HG03060 (cell line): ENCODE data around the gene TAS2R39.
"Not testable (repeated sequence)": the region's sequence is repeated elsewhere in the genome, so short reads cannot be mapped to it uniquely, and the experiment has no call there.

Experiments used
- ATAC-seq: cut with Tn5 transposase; IDR thresholded peaks from one replicate; pipeline ENCODE4 v1.9.1; 2021; ENCODE audit warnings: low read depth, moderate number of reproducible peaks; ENCODE audit not compliant: unreplicated experiment

The TAS2R39 gene

DNA sequence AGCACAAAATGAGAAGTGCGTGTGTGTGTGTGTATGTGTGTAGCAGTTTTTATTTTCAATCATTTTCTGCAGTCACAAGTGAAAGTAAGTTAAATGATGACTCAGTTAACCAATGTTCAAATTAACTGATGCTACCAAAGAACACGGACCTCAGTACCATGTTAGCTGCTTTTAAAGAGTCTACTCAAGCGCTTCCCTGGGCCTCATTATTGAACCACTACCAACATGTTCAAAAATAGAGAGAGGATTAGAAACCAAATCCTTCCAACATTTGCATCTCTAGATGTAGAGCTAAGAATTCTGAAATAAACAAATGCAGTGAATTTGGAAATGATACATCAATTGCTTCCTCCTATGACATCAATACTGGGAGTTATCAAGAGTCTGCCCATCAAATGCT lies at the start of gene TAS2R39:
Gene TAS2R39, plus strand, starts transcription at position 396 of the 400 bp plus-strand sequence. Its CDS starts 0 bp downstream, at position 396.
- no peak for ATAC-seq

GRCh38 chr7:143147070-143147469 lies 36.1 kb upstream of the TAS2R39 start:
- ATAC-seq, result no peak

GRCh38 chr7:143148050-143148449 lies 35.2 kb upstream of the TAS2R39 start:
- ATAC-seq, result no peak

- ATAC-seq, result no peak
These were observed 34.6 kb upstream of the TAS2R39 start for GRCh38 chr7:143148651-143149050.

- ATAC-seq, result not testable (repeated sequence)
These were observed 32.5 kb upstream of the TAS2R39 start for GRCh38 chr7:143150696-143151095.

DNA sequence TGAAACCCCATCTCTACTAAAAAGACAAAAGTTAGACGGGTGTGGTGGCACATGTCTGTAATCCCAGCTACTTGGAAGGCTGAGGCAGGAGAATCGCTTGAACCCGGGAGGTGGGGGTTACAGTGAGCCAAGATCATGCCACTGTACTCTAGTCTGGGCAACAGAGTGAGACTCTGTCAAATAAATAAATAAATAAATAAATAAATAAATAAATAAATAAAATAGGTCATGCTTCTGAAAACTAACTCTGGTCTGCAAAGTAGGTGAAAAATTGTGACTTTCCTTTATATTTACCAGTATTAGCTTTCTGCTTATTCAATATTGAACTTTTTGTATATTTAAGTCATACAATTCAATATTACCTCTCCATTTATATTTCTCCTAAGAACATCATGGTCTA lies 24.6 kb upstream of the TAS2R39 start:
- ATAC-seq, result not testable (repeated sequence)

DNA sequence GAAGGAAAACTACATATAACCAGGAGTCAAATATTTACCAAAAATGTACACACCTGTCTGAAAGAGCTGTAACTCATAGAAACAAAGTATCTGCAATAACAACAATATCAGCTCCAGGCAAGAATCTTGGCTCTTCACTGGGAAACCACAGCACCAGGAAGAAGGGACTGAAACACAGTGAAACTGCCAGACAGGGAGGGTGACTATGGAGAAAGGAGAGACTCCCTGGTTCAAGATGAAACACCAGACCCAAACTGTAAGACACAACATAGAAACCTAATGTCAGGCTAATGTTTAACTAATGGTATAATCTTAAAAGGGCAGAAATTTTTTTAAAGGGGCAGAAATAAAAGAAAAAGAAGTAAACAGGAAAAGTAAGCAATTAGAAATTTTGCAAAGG lies 11.5 kb upstream of the TAS2R39 start:
- ATAC-seq, result no peak

DNA sequence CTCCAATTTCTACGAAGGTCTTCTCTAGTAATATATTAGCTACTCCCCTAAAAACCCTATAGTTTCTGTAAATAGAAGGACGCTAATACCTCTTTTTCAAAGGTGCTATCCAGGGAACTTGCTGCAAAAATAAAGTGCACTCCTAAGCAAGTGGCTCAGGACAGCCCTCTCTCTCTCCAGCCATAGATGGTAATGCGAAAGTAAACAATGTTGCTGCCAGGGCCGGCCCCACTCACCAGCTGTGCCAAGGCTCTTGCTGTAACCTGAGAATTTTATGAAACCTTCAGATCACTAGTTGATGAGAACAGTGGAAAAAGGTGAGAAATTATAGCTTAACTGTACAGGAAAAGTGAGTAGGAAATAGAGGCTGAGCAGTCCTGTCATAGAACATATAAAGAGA lies 10.9 kb upstream of the TAS2R39 start:
- no peak for ATAC-seq

- ATAC-seq, result no peak
These were observed 7.1 kb upstream of the TAS2R39 start for GRCh38 chr7:143176128-143176527.

GRCh38 chr7:143177374-143178119 lies 5.7 kb upstream of the TAS2R39 start:
- ATAC-seq, result no peak

DNA sequence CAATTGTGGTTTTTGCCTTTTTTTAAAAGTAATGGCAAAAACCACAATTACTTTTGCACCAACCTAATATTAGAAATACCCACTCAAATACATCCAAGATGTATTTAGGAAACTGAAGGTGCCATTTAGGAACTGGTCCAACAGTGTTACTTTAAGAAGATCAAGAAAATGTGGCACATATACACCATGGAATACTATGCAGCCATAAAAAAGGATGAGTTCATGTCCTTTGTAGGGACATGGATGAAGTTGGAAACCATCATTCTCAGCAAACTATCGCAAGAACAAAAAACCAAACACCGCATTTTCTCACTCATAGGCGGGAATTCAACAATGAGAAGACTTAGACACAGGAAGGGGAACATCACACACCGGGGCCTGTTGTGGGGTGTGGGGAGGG lies 2.4 kb upstream of the TAS2R39 start:
- ATAC-seq, result not testable (repeated sequence)

DNA sequence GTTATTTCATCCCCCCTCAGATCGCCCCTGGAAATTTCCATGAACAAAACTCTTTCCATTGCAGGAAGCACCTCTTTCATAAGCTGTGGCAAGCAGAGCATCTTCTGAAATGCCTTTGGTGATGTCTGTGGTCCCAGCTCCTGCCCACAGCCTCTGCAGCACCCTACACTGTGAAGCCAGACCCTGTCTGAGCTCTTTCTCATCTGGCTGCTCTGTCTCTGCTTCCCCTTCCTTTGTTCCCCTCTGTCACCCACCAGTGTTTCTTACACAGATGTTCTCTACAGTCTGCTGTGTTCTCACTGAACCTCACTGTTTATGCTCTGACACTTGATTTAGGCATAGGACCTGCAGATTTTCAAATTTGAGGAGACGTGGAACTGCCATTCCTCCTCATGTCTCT lies 1.9 kb upstream of the TAS2R39 start:
- ATAC-seq, result no peak

GRCh38 chr7:143185551-143185950 lies 2.3 kb downstream of the TAS2R39 start:
- ATAC-seq, result no peak

DNA sequence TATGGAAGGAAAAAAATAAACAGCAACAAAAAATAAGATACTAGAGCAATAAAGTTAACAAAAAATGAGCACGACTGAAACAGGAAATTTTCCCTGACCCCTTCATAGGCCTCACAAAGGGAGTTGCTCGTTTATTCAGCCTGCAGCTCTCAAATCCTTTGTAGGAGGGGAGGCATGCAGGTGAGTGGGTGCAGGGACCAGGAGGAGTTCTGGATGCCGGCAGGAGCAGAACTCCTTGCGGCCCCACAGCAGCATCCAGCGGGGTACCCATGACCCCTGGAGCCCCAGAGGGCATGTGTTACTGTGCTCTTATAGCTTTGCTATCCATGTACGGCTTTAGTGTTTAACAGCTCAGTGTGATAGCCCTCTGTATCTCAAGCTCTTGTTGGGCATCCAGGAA lies 5.8 kb downstream of the TAS2R39 start:
- no peak for ATAC-seq

- no peak for ATAC-seq
These were observed 10.7 kb downstream of the TAS2R39 start for GRCh38 chr7:143193880-143194279.

- ATAC-seq, result no peak
These were observed 15.8 kb downstream of the TAS2R39 start for GRCh38 chr7:143199040-143199439.

- ATAC-seq, result no peak
These were observed 18.9 kb downstream of the TAS2R39 start for GRCh38 chr7:143202161-143202560.

GRCh38 chr7:143203386-143203785 lies 20.2 kb downstream of the TAS2R39 start:
- ATAC-seq, result no peak

GRCh38 chr7:143205560-143206293 lies 22.5 kb downstream of the TAS2R39 start:
- peak; percentile 84 for ATAC-seq

DNA sequence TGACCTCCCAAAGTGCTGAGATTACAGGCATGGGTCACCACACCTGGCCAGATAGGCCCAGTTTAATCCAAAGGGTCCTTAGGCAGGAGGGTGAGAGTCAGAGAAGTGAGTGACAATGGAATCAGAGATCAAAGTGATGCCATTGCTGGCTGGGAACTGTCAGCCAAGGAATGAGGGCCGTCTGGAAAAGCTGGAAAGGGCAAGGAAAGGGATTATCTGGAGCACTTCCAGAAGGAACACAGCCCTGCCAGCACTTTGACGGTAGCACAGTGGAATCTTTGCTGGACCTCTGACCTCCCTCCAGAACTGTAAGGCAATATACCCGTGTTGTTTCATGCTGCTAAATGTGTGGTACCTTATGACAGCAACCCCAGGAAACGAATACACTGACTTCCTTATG lies 27.3 kb downstream of the TAS2R39 start:
- no peak for ATAC-seq

GRCh38 chr7:143213478-143213877 lies 30.3 kb downstream of the TAS2R39 start:
- not testable (repeated sequence) for ATAC-seq
